Esophagus muscularis mucosa (tissue), 4 donors: Measurements from ENCODE around the gene C5orf46. TPM values are rescaled to one million over a fixed set of nuclear protein-coding genes. Genes with fewer than 3 reads are reported as not detected.

Experiments
- DNase-seq: peaks from one replicate; pipeline ENCODE4 v3.0.0-alpha.2; 2017; ENCODE audit errors: extremely low spot score
- H3K27ac ChIP-seq, 4 donors: fragments of 200-600 bp; sonication (generic); replicated peaks in 1 of 4; 1 replicate in 3 of 4; 2 replicates in 1 of 4; pipeline ENCODE4 v1.5.1; 2016 to 2019; ENCODE audit warnings: mild to moderate bottlenecking in 1 of 4
- H3K27me3 ChIP-seq, 4 donors: fragments of 200-600 bp; sonication (generic); one replicate each; pipeline versions ENCODE4 v1.5.1 to v1.6.0; 2016 to 2019
- H3K36me3 ChIP-seq, 4 donors: fragments of 200-600 bp; sonication (generic); one replicate each; pipeline ENCODE4 v1.5.1; 2016 to 2019
- H3K4me1 ChIP-seq, 4 donors: fragments of 200-600 bp; sonication (generic); one replicate each; pipeline ENCODE4 v1.5.1; 2016 to 2019
- H3K4me3 ChIP-seq, 4 donors: fragments of 200-600 bp; sonication (generic); 1 replicate in 2 of 4; 2 replicates in 2 of 4; pipeline ENCODE4 v1.5.1; 2016 to 2019; ENCODE audit warnings: mild to moderate bottlenecking in 4 of 4, moderate library complexity in 1 of 4
- H3K9me3 ChIP-seq, 4 donors: fragments of 200-600 bp; sonication (generic); 1 replicate in 3 of 4; 2 replicates in 1 of 4; pipeline ENCODE4 v1.5.1; 2016 to 2019
- EP300 ChIP-seq: sonication (generic); formaldehyde crosslinking; IDR thresholded peaks from one replicate; pipeline ENCODE4 v1.6.1; 2017; ENCODE audit warnings: antibody characterized with exemption
- POLR2A ChIP-seq: fragments of 450-650 bp; IDR thresholded peaks from one replicate; pipeline ENCODE4 v1.6.1; 2017; ENCODE audit warnings: antibody characterized with exemption, moderate library complexity, mild to moderate bottlenecking, low read depth
- POLR2AphosphoS5 ChIP-seq, 2 donors: sonication (generic); formaldehyde crosslinking; IDR thresholded peaks; one replicate each; pipeline ENCODE4 v1.6.1; 2017; ENCODE audit warnings: antibody characterized with exemption in 2 of 2
- WGBS: methylation state at CpG from one replicate; pipeline ENCODE4 v1.1.5; 2018; 5-methylcytosine and 5-hydroxymethylcytosine counted together
- intact Hi-C: fragments of 100-400 bp; cut with DNase I; formaldehyde crosslinking; loops from one replicate; pipeline ENCODE4 v1.15.1; 2023
- total RNA-seq, 4 donors: library from RNA; depleted of rRNA; stranded (reverse); fragments of >200 nt; gene quantifications; one replicate each; pipeline versions ENCODE4 v1.1.0 to v1.2.1, GENCODE V29; 2016
- TF ChIP-seq, protein P1 (sequence below), 3 experiments: fragments of 200-600 bp in 2 of 3; fragments of 450-650 bp in 1 of 3; sonication (generic) in 2 of 3; IDR thresholded peaks; one replicate each; pipeline ENCODE4 v1.5.1; 2017 to 2019; ENCODE audit warnings: antibody characterized with exemption in 3 of 3, mild to moderate bottlenecking in 2 of 3, moderate library complexity in 1 of 3

C5orf46 gene
- total RNA-seq, 4 donors from 2014 or later, result not detected

DNA sequence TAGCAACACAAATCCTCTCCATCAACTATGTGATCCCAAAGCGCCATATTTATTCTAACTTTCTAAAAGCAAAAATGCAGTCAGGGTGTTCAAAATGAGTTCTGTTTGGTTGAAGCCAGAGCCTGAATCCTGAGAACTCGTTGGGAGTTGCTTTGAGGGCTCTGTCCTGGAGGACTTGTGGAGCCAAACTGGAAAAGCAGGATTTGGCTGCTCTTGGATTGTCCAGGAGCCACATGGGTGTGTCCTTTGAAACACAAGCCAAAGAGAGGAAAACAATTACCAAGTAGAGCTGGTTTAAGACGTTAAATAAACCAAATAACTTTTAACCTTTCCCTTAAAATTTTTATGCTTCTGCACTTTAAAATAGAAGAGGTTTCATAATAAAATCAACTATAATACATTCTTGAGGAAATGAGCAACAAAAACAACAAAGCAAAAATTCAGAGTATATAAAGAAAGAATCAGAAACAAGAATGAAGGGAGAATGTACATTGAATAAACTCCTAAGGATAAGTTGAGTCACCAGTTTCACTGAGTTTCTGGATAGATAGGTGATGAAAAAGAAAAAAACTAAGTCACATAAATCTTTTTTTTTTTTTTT is 13.5 kb downstream of the C5orf46 start:
- Histone ChIP-seq H3K4me3 (no peak overlapping the region), H3K4me1 (no peaks in the 10 kb centered on the region), H3K36me3 (no peaks in the 10 kb centered on the region), H3K9me3 (no peaks in the 10 kb centered on the region), H3K27me3 (peaks cover 0 to 5% (median 0%) of the 10 kb centered on the region in 4 donors), H3K27ac (no peak overlapping the region)
- WGBS, result 46% methylated on average over 3 of the region's 3 CpGs
- intact Hi-C loops, result no loop called here
- no peak for DNase-seq
- TF ChIP-seq EP300 (no peak), POLR2AphosphoS5 (IDR thresholded peaks at IDR 0.05) (no peak), POLR2A (no peak)
- TF ChIP-seq, protein P1, sequence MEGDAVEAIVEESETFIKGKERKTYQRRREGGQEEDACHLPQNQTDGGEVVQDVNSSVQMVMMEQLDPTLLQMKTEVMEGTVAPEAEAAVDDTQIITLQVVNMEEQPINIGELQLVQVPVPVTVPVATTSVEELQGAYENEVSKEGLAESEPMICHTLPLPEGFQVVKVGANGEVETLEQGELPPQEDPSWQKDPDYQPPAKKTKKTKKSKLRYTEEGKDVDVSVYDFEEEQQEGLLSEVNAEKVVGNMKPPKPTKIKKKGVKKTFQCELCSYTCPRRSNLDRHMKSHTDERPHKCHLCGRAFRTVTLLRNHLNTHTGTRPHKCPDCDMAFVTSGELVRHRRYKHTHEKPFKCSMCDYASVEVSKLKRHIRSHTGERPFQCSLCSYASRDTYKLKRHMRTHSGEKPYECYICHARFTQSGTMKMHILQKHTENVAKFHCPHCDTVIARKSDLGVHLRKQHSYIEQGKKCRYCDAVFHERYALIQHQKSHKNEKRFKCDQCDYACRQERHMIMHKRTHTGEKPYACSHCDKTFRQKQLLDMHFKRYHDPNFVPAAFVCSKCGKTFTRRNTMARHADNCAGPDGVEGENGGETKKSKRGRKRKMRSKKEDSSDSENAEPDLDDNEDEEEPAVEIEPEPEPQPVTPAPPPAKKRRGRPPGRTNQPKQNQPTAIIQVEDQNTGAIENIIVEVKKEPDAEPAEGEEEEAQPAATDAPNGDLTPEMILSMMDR (IDR thresholded peaks at IDR 0.05), result no peak

DNA sequence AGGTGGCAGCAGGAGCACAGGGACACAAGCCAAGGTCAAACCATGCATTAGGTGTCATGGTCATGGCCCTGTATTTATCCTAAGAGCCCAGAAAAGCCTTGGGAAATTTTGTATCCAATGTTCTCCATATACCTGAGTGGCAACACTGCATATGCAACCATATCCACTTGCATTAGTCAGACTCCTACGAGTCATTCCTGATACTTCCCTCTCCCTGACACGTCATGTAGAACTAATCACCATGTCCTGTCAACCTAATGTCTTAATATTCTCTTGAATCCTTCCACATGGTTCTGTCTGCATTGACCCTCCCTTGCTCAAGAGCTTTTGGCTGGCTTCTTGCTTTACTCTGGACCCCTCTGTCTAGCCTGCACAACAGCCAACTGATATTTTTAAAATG is 18.4 kb downstream of the C5orf46 start:
- H3K27ac ChIP-seq, result no peak overlapping the region
- TF ChIP-seq, protein P1 (IDR thresholded peaks at IDR 0.05), result no peak
- TF ChIP-seq POLR2A (no peak), POLR2AphosphoS5 (IDR thresholded peaks at IDR 0.05) (no peak), EP300 (no peak)
- intact Hi-C loops, result no loop called here
- H3K36me3 ChIP-seq, result no peaks in the 10 kb centered on the region
- no peaks in the 10 kb centered on the region for H3K4me1 ChIP-seq
- H3K9me3 ChIP-seq, result no peaks in the 10 kb centered on the region
- H3K4me3 ChIP-seq, result no peak overlapping the region
- H3K27me3 ChIP-seq, result peaks cover 0 to 5% (median 0%) of the 10 kb centered on the region in 4 donors
- no peak for DNase-seq
- WGBS, result 66% methylated on average over 2 of the region's 2 CpGs

DNA sequence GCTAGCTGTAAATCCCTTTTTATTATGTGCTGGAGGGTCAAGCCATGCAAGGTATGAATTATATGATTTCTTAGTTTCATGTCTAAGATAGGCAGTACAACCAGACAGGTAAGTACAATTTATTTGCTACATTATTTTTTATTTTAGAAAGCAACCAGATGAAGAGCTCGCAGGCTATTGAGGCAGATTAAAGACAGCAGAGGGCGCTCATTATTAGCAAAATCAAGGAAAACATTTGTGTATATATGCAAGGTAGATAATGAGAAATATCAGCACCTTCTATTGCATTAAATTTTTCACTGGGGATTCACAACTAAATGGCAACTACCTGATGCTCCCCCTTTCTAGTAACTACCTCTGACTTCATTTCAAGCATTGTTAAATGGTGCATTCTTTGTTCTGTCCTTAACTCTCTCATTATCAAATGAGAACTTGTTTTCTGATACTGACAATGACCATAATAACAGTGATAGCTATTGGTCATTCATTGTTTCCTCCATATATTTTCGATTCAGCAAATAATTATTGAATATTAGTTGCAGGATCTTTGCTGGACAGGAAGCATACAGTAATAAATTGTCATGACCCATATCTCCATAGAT is 19.2 kb downstream of the C5orf46 start:
- no peaks in the 10 kb centered on the region for H3K4me1 ChIP-seq
- H3K4me3 ChIP-seq, result no peak overlapping the region
- H3K27ac ChIP-seq, result no peak overlapping the region
- 9% methylated on average over 3 of the region's 3 CpGs for WGBS
- no peak for DNase-seq
- peaks cover 0 to 5% (median 0%) of the 10 kb centered on the region in 4 donors for H3K27me3 ChIP-seq
- TF ChIP-seq POLR2AphosphoS5 (IDR thresholded peaks at IDR 0.05), result no peak
- TF ChIP-seq POLR2A, result no peak
- no peak for TF ChIP-seq EP300
- TF ChIP-seq, protein P1 (IDR thresholded peaks at IDR 0.05), result peak in 2 of 3 experiments; percentile 23 to 37
- H3K36me3 ChIP-seq, result no peaks in the 10 kb centered on the region
- no peaks in the 10 kb centered on the region for H3K9me3 ChIP-seq
- intact Hi-C loops, result no loop called here

DNA sequence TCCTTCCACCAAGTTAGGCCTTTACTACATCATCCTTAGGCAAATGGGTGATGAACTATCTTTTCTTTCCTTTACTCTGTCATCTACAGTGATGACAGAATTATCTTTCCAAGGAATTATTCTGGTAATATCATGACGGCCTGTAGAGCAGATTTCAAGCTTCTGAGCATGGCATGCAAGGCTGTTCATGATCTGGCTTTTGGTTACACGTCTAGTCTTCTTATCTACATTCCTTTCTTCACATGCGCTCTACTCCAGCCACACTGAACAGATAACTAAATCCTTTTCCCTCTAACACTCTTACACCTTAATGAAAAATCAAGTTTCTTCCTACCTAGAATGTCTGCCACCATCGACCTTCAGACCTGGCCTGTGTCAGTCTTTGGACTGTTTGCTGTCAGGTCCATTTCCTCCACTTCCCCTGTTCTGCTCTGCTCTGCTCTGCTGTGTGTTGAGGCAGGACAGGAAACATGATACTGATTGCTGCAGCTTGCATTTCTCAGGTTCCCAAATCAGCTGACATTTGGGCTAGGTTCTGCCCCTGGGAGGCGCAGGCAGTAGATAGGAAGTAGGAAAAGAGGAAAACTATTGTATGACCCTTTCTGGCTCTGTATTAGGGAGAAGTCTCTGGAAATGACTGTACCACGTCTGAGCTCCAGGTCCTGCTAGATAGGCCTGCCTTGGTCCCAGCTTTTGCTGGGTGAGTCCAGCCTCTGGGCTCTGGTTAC is 23.6 kb downstream of the C5orf46 start:
- WGBS, result 63% methylated on average over 6 of the region's 6 CpGs

More for the DNA sequence above, 23.6 kb downstream of the C5orf46 start:
- no peaks in the 10 kb centered on the region for H3K27me3 ChIP-seq
- TF ChIP-seq POLR2A, result no peak
- no peak for TF ChIP-seq EP300
- TF ChIP-seq, protein P1 (IDR thresholded peaks at IDR 0.05), result no peak
- no peak for TF ChIP-seq POLR2AphosphoS5 (IDR thresholded peaks at IDR 0.05)
- DNase-seq, result no peak
- no peak overlapping the region for H3K4me3 ChIP-seq
- H3K27ac ChIP-seq, result no peak overlapping the region
- no peaks in the 10 kb centered on the region for H3K9me3 ChIP-seq
- intact Hi-C loops, result no loop called here
- no peaks in the 10 kb centered on the region for H3K4me1 ChIP-seq
- H3K36me3 ChIP-seq, result no peaks in the 10 kb centered on the region
